HG02981 (cell line): ENCODE data around the gene FGF14.

ENCODE experiments used
- ATAC-seq: cut with Tn5 transposase; IDR thresholded peaks from one replicate; pipeline ENCODE4 v1.9.1; 2021; ENCODE audit warnings: mild to moderate bottlenecking, moderate library complexity; ENCODE audit not compliant: unreplicated experiment

FGF14 gene

DNA sequence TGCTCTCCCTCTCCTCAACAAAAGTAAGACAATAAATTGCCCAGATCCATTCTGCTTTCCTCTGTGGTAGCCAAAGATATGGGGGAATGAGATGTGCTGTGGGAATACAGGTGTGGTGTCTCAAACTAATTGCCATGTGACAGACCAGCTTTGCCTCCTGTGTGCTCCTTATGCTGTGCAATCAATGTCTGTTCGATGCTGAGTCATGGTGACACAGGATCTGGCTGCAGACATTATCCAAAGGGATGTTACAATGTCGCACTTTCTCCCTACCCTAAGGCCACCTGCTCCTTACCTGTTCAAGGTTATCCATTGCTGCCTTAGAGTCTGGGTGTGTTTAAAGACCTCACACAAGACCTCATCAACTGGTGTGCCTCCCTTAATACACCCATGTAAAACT is 32.5 kb downstream of the FGF14 start:
- no peak for ATAC-seq

DNA sequence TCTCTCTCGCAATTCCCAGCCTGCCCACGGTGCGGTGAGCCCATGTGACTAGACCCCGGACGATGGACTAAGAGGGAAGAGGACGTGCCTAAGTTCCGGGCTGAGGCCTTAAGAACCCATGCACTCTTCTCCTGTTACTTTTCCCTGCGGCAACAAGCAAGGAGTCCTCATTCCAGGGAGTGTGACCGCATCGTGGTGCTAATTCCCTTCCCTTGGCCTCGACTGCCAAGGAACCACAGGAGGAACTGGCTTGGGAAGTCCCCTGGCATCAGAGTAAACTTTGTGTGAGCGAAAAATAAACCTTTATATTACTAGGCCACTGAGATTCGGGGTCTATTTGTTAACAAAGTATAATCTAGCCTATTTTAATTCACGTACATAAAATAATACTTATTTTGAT is 34.0 kb downstream of the FGF14 start:
- no peak for ATAC-seq

DNA sequence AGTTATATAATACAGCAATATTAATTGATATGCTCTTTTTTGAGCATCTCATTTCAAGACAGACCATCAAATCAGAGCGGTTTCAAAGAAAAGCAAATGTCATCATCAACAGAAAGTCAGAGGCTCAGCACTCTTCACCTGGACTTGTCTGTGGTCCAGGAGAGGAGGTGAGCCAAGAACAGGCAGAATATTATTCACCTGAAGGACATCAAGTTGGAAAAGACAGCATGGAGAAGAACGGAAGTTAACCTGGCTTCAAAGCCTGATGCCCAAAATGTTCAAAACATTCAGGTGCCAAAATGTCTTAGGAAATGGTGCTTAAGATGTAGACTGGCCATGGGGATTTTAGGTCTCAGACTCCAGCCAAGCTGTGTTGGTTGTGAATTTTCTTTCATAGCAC is 40.7 kb downstream of the FGF14 start:
- no peak for ATAC-seq

DNA sequence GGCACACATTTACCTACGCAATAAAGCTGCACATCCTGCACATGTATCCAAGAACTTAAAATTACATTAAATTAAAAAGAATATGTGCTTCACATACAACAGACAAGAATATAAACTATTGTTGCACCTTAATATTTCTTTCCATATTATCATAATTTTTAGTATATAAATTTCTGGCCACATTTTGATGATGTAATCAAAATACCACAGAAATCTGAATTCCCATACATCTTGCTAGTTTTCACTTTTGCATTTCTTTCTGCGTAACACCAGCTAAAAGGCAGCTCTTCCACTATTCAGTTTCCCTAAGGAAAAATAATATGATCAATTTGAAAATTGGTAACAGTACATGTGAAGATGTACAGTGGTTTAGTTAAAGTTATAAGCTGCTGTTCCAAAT is 42.6 kb downstream of the FGF14 start:
- no peak for ATAC-seq

DNA sequence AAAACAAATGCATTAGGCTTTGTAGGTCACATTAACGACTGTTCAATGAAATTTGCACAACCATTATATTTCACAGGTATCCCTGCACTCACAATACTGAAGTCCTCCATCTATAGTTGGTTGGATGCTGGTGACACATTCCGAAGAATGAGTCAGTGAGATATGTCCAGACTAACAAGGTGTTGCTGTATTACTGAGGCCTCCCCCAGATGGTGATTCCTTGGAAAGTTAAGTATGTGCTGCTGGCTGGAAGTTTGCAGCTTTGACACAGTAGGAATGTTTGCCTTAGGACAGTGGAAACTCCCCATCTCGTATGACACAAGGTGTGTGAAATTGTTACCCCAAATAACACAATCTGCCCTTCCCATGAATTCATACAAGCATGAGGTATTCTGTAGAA is 46.6 kb downstream of the FGF14 start:
- no peak for ATAC-seq

DNA sequence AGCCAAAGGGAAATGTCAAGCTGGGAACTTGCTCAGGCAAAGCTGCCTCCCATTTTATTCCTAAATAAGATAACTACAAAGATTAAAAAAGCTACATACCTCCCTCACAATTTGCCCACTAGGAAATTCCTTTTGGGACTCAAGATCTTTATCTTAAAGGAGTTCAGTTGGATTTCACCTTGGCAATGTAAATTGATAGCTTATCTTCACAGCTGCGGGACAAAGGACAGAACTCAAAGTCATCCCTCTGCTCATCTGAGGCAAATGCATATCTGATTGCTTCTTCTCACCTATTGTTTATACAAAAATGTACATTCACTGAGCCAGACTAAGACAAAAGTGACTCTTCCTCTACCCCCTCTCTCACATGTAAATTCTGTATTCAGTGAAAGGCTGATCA is 47.8 kb downstream of the FGF14 start:
- ATAC-seq = no peak

DNA sequence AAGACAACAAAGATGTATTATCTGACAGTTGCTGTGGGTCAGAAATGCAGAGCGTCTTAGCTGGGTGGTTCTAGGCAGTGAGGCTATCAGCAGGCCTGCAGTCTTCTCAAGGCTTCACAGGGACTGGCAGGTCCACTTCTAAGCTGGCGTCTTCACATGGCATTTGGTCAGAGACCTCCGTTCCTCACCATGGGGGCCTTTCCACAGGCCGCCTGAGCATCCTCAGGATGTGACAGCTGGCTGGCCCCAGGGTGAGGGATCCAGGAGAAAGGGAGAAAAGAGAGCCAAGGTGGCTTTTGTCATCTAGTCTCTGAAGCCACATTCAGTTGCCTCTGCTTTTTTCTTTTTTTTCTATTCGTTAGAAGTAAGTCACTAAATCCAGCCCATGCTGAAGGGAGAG is 50.3 kb downstream of the FGF14 start:
- no peak for ATAC-seq

DNA sequence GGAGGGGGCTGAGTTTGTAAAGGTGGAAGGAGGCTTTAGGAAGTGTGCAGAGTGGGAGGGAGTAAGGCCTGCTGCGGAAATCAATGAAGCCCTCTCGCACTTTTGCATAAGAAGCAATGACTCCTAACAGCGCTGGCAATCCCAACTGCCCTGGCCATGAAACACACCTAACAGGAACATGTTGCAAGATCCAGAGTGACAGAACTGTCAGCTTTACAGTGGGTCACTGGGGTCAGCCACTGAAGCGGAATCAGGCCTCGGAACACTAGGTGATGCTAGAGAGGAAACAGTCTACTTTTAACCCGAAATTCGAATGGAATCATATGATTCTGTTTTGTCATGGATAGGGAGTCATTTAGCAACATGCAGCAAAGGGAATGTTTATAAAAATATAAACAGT is 54.4 kb downstream of the FGF14 start:
- ATAC-seq = no peak

DNA sequence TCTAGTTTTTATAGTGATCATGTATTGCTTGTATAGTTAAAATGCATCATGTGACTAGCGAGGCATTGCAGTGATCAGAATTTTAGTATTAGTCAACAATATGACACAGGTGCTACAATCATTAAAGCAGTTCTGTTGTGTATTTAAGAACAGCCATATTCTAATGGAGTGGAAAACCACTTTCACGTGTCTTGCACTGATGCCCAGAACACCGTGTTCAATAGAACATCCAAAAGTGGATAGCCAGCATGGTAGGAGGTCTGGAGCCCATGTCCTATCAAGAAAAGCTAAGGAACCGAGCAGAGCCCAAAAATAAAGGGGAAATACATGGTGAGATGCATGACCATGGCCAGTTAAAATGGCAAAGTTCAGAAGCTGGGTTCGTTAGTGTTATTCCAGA is 55.1 kb downstream of the FGF14 start:
- ATAC-seq = no peak

DNA sequence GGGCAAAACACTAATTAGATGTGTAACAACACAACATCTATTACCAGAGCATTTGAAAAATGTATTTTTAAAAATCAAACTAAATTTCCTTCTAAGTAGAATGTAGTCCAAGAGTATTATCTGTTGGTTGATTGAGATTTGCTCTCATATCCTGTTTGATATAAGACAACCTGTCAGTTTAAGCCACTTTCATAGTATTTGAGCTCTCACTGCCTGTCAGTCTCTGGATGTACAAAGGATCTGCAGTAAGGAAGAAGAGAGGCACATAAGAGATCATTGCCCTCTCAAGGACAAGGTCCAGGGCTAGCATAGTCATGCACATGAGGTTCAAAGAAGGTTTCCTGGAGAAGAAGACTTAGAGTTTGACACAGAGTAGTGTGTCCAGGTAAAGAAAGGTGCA is 57.4 kb downstream of the FGF14 start:
- ATAC-seq = no peak

DNA sequence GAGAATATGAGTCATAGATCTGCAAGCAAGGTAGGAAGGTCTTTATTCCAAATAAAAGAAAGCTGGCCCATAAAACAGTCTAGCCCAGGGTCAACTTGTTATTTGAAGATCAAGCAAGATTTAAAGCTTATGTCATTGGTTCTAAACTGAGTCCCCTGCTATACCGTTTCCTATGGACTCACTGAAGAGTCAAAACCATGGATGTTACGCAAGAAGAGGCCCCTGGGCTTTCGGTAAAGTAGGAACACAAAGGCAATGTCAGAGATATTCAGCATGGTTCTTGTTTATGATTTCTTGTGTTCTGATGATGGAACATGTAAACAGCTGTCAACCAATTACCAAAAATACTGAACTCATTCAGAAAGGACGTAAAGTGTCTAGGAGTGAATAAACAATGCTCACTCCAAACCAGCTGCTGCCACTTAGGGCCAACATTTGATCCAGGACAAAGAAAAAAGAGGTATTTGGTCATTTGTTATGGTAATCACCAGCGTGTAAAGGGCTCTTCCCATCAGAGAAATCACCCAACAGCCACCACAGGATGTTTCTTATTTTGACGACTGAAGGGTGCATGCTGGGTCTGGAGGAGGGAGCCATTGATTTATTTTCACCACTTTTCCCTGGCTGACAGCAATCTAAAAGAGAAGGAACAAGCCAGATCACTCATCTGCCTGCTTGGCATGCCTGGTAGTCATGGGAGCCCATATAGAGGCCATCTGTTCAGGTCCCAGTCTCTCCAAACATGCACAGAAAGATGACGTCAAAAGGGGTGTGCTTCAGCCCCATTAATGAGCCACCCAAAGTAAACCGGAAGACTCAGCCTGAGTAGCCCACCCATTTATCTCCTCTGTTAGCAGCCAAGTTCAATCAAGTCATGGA is 68.3 kb downstream of the FGF14 start:
- no peak for ATAC-seq

DNA sequence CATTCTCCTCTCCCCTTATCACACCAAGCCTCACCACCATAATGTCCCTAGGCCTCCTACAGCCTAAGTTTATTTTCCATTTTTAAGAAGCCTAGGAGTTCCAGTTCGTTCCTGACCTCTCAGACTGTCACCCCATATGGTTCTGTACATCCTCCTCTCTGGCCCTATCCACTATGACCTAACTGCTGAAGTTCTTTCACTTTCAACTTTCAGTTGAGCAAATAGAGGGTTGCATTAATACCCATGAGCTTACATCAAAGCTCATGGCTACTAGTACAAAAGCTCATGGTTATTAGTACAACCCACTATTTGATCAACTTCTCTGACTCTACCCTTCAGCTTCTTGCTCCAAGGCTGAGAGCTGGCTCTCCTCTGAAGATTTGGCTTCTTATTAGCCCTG is 72.9 kb downstream of the FGF14 start:
- peak; percentile 65 for ATAC-seq

DNA sequence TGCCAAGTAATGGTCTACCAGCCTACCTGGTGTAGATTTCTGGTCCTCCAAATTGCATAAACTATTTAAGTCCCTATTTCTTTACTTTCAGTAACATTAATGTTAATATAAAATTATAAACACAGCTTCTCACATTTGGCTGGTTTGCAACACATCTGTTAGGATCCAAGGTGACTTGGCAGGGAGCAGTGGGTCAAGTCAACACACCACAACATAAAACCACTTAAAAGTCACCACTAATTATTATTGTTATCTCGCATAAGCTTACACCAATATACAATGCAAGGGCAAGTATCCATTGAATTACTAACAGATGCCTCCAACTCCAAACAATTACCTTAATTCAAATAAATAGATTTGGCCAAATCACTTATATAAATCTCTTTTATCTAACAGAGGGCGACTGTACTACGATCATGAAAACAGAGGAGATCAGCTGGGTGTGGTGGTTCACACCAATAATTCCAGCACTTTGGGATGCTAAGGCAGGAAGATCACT is 74.7 kb downstream of the FGF14 start:
- no peak for ATAC-seq

DNA sequence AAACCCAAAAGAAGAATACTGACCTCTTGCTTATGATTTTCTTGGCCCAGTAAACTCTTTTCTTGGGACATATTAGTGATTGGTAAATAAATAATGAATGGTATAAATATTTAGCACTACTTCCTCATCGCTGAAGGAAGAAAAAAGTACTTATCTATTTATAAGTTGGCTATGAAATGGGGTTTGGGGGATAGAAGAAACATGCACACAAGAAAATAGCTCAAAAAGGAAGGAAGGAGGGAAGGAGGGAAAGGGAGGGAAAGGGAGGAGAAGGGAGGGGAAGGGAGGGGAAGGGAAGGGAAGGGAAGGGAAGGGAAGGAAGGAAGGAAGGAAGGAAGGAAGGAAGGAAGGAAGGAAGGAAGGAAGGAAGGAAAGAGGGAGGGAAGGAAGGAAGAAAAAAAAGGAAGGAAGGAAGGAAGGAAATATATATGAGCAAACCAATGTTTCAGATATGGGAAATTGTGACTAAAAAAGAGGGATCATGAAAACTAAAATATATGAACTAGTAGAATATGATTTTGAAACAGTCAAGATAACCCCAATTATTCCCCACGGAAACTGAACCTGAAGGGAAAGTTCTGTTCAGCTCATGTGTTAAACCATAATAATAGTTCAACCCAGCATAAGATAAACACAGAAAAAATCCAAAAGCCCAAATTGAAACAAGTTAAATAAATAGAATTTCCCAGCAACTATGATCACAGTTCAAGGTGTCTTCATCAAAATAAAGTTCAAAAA is 75.3 kb downstream of the FGF14 start:
- no peak for ATAC-seq

DNA sequence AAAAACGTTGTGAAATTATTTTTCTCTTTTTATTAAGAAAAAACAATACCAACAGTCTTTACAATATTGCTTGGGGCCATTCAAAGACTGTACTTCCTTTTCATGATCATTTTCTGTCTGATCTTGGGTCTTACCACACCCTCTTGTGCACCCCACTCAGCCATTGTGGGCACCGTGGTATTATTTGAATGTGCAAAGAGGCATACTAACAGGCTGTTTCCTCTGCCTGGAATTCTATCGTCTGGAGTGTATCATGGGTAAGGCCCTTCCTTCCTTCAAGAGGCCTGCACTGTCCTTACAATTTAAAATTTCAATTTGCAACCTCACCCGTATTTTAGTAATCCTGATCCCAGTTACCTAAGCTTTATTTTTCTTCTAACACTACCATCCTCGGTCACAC is 76.5 kb downstream of the FGF14 start:
- ATAC-seq = no peak

DNA sequence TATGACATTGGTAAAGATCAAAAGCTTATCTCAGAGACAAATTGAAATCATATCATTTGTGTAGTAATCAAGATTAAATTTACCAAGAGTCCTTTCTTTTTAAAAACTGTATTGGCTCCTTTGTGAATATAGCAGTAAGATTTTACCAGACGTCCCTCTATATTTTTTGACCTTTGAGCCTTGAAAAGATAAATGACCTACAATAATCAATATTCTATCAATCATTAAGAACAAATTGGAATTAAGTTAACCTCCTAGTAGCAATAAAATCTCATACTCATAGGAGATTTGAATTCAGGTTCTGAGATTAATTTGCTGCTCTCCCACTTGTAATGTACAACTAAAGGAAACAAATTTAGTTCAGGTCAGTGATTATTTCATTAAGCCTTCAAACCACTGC is 78.3 kb downstream of the FGF14 start:
- ATAC-seq = no peak

DNA sequence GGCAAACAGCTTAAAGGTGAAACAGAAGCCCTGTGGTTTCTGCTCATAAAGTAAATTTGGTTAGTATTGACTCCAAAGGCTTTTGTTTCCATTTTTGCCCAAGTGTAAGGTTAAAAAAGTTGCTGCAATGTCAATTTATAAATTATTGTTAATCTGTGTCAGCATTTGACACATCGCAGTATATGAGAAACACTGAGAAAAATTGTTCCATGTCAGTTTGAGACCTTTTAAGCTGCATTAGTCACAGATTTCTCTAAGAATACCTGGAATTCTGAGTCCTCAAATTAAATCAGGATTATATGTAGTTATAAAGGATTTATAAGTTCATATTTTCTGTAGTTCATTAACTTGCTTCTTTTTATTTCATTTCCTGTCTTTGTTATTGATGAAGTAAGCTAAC is 78.8 kb downstream of the FGF14 start:
- ATAC-seq = no peak

DNA sequence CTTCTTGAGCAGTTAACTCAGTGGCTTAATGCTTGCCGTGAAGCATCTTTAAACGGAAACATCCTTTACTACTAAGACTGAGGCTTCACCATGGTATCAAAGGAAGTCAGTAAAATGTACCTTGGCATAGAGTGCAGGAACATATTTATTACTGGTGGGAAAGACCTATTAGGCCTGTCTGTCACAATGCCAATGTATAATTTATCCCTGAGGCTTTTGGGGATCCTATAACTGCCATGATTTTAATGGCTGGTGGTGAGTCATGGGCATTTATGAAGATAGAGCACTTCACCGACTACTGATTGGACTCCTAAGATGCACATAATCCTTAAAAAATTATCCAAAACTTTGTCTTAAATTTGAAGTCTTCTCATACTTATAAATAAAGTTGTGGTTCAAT is 79.6 kb downstream of the FGF14 start:
- ATAC-seq = no peak

DNA sequence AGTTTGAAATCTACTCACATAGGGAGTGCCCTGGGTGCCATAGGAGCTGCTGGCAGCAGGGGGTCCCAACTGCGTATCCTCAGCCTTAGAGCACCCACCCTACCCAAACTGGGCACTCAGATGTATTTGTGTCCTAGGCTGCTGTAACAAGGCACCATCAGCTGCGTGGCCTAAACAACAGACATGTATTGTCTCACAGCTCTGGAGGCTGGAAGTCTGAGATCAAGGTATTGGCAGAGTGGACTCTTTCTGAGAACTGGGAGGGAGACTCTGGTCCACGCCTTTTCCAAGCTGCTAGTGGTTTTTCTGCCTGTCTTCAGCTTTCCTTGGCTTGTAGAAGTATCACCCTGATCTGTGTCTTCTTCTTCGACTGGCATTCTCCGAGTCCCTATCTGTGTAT is 83.6 kb downstream of the FGF14 start:
- ATAC-seq = no peak

DNA sequence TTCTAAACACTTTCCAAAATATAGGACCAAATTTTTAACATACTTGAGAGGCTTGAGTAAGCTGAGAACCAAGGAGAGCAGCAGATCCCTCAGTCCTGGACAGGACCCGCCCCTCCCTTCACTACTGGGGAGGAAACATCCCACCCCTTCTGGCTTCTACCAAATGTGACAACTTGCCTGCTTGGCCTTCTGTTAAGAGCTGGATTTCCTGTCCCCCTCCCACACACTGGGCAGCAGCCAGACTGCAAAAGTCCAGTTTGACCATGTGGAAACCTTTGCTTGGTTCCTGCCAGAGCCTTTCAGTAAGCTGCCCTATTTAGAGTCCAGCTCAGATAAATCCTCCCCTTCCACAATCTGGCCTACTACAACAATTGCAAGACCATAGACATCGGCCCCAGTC is 84.3 kb downstream of the FGF14 start:
- no peak for ATAC-seq

DNA sequence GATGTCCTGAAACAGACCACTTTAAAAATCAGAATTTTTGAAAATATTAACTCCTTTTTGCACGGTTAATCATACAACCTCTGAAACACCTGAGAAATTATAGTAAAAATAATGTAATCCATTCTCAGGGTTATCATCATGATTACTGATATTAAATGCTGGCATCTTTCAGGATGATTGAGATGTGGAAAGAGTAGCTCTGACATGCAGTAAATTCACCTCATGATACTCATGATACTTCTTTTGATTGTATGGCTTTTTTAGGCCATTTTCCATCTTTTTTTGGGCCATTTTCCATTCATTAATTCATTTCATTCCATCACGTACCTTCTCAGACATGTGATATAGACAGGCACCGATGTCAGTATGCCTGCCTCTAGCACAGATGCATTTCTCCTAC is 85.1 kb downstream of the FGF14 start:
- ATAC-seq = no peak

DNA sequence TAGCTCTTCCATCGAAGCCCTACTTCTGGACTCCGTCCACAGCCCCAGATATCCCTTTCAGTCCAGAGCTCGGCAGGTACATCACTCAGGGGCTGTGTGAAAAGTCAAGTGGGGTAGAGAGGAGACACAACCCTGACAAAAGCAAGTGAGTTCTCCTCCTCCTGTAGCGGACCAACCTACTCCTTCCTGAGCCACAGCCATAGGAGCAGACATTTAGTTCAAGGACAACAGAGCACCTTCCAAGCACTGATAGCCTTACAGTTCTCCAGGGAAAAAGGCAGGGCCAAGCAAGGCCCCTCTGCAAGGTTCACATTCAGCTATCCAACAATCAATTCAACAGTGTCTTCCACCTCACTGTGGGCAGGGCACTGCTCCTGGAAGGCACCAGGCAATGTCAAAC is 89.0 kb downstream of the FGF14 start:
- no peak for ATAC-seq
